Hematopoietic multipotent progenitor cell treated with erythropoietin and hydrocortisone succinate and interleukin-3 and kit ligand, for 8 days (in vitro differentiated cells): Measurements from ENCODE around the gene MRPL23.

Experiments used
- DNase-seq: peaks from one replicate; pipeline ENCODE4 v3.0.0-alpha.2; 2015

MRPL23 gene

DNA sequence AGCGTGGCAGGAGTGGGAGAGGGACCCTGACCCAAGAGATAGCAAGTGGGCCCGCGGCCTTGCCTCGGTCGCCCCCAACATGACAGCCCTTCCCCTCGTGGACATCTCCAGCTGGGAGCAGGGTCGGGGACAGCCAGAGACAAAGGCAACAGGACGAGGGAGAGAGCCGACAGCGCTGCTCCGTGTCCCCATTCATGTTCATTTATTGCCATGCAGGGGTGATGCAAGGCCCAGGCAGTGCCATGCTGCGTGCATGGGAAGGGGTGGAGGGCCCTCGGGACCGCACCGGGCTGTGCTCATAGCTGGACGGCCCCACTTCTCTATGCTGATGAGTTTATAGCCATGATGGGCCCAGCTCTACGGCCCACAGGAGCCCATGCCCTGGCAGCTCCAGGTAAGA lies 12.7 kb downstream of the MRPL23 start:
- DNase-seq = no peak

- DNase-seq = no peak
Observed at GRCh38 chr11:1963864-1964263, 16.7 kb downstream of the MRPL23 start.

GRCh38 chr11:1964348-1964747 lies 17.2 kb downstream of the MRPL23 start:
- no peak for DNase-seq

DNA sequence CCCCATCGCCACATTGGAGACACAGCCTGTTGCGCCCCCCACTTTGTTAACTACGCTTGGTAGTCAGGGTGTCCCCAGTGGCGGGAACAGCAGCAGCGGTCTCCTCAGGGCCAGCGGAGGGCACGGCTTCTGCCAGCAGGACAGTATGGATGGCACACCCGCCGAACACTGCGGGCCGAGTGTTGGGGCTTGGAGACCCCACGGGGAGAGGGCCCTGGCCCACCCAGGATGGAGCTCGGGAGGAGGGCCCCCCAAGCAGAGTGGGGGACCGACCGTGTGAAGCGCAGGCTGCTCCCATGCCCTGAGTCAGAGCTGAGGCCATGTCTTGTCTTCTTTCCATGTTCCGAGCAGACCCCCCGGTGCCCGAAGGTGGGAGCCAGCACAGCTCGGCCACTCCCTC lies 17.8 kb downstream of the MRPL23 start:
- DNase-seq = no peak

GRCh38 chr11:1966531-1966930 lies 19.4 kb downstream of the MRPL23 start:
- DNase-seq = no peak

DNA sequence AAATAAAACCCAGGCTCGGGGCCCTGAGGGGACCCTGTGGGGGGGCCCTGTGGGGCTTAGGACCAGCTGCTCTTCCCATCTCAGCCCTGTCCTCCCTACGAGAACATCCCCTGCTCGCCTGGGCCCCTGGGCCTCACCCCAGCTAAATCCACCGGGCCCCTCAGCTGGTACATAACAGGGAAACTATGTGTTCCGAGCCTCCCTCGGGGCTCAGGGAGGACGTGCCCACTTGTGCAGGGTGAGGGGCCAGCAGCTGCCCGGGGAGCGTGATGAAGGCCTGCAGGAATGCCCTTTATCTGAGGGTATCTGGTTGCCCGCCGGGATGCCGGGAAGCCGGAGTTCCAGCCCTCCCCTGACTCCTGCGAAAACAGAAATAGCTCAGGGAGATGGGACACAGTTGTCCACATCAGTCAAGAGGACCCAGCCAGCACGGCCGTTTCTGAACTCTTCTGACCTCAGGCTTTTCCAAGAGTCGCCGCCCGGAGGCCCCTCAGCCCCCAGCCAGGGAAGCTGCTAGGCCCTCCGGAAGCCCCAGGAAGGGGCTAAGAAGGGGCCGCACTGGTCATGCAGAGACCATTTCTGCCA lies 20.6 kb downstream of the MRPL23 start:
- no peak for DNase-seq

- no peak for DNase-seq
Observed at GRCh38 chr11:1968454-1969002, 21.4 kb downstream of the MRPL23 start.

- no peak for DNase-seq
Observed at GRCh38 chr11:1969035-1969434, 21.9 kb downstream of the MRPL23 start.

DNA sequence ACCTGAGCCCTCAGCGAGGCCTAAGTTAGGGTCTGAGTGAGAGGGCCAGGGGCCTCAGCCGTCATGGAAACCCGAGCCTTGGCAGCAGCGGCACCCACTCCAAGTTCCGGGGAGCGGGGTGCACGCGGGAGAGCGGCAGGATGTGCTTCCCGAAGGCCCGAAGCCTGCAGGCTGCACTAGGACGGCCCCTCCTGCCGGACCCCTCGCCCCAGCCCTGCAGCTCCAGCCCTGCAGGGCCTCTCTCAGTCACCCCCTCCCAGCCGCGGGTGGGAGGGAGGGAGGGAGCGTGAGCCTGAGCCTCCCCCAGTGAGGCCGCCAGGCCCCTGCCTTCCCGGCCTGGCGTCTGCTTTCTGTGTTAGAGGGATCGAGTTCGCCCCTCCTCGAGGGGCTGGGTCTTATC lies 22.6 kb downstream of the MRPL23 start:
- no peak for DNase-seq

DNA sequence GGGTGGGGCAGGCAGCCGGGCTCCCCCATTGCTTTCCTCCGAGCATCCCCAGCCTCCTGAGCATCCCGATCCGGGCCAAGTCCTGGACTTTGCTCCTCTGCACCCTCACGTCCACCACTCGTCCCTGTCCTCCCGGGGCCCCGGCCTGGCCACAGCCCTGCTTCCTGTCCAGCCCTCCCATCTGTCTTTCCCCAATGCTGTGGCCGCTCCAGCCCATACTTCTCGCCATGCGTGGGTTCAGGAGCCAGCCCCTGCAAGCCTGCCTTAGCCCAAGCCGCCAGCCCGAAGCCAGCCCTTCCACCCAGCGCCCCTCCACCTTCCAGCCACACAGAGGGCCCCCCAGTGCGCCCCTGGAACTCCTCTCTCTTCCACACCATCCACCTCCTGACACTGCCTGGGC lies 23.8 kb downstream of the MRPL23 start:
- DNase-seq = no peak

DNA sequence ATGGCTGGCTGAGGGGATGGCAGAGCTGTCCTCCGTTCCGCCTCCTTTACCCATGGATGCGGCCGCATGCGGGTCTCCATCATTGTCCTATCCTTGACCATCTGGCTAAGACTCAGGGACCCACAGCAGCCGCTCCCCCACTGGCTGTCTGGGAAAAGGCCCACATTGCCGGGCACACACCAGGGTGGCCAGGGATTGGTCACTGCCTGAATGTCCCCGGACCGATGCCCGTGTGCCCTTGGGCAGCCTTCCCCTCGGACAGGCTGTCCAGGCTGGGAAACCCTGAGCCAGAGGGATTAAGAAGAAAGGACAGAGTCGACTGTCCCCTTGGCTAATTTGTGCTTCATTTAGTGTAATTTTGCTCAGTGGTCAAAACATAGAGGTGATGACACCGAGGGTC lies 28.1 kb downstream of the MRPL23 start:
- DNase-seq = no peak

GRCh38 chr11:1978720-1979473 lies 31.8 kb downstream of the MRPL23 start:
- no peak for DNase-seq

GRCh38 chr11:1979607-1980006 lies 32.5 kb downstream of the MRPL23 start:
- DNase-seq = no peak

DNA sequence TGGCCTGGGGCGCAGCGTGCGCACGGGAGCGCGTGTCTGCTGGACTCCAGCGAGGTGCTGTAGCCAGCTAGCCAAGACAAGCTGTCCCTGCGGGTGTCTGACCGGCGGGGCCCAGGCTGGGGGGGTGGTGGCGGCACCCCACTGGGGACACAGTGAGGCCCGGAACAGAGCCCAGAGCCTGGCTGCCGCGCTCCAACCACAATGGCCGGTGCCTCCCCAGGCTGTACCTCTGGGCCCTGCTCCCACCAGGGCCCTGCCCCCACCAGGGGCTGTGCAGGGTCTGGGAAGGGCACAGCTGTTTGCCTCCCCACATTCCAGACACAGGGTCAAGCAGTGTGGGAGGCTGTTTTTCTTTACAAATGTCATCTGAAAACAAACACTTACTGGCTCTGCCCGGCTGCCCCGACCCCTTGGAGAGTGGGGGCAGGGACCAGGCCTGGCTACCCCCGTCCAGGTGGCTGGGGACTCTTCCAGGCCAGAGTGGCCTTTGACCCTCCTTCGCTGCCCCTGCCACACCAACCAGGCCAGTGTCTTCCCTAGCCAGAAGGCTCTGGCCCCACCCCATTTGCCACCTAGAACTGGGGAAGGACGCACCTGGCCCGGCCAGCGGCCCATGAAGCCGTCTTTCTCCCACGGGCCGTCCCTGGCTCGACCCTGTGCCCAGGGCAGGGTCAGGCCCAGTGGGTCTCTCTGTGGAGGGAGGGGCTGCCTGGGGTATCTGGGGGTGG lies 35.9 kb downstream of the MRPL23 start:
- no peak for DNase-seq

DNA sequence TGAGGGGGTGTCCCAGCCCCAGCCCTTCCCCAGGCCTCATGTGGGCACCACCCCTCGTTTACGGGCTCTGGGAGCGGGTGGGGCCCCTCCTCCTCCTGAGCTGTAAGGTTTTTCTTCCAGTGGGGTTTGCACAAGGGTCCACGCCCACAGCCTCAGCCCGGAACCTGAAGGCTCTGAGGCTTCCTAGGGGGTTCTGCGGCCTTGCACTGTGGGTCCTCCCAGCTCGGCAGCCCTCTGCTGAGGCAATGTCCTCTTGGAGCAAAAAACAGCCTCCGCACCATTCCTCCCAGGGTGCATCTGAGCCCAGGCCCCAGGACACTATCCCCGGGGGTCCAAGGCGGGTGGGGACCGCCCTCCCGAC lies 36.4 kb downstream of the MRPL23 start:
- no peak for DNase-seq

GRCh38 chr11:1987024-1987423 lies 39.9 kb downstream of the MRPL23 start:
- no peak for DNase-seq

DNA sequence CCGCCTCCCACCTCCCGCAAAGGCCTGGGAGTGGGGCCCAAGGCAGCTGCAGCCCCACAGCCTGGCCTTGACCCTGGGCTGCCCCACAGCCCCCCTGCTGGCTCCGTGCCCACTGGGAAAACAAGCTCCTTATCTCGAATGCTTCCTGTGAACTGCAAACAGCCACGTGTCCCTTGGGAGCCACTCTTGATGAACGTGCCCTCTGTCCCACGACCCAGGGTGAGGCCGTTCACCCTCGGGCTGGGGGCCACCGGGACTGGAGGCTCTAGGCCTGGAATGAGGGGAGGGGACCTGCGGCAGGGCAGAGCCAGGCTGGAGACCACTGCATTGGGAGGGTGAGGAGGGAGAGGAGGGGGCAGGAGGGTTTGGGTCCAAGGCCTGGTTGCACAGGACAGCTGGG lies 41.0 kb downstream of the MRPL23 start:
- DNase-seq = no peak

- DNase-seq = no peak
Observed at GRCh38 chr11:1988667-1989317, 41.7 kb downstream of the MRPL23 start.

GRCh38 chr11:1989953-1990352 lies 42.8 kb downstream of the MRPL23 start:
- no peak for DNase-seq

DNA sequence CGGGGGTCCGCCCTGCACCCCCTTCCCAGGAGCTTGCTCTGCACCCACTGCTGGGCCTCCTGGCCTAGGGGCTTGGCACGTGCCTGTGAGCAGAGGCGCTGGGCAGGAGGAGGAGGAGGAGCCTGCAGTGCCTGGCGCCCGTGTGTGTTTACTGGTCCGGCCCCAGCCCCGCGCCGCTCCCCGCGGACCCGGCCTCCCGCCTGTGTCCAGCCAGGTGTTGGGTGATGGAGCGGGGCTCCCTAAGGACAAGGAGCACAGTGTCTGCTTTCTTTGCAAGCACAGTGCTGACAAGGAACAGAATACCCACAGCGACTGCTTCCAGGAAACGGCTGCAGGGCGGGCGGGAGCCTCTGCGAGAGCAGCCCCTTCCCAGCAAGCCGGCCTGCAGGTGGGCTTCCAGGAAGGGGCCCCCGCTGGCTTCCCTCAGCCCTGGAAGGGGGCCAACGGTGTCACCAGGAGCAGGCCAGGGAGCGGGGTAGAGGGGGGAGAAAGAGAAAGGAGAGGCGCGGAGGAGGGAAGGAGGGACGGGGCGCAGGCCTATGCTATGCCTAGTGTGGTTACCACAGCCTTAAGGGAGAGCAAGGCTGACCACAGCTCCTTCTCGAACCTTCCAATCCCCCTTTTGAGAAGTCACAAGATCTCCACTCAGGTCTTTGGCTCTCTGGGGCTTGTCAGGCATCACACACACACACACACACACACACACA lies 43.9 kb downstream of the MRPL23 start:
- DNase-seq = no peak

DNA sequence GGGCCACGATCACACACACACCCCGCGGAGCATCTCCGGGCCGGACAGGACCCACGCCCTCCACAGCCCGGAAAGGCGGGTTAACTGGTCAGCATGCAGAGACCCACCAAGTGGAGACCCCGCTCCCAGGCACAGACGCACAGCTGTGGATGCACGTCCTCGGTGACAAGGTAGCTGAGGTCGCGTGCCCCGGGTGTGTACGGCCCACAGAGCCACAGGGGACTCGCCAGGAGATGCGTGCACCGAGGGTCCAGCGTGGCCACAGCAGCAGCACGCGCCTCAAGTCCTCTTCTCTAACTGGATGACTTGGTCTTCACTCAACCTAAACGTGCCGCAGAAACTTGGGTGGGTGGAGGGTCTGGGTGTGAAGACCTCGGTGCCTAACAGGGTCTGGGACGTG lies 45.0 kb downstream of the MRPL23 start:
- DNase-seq = no peak

DNA sequence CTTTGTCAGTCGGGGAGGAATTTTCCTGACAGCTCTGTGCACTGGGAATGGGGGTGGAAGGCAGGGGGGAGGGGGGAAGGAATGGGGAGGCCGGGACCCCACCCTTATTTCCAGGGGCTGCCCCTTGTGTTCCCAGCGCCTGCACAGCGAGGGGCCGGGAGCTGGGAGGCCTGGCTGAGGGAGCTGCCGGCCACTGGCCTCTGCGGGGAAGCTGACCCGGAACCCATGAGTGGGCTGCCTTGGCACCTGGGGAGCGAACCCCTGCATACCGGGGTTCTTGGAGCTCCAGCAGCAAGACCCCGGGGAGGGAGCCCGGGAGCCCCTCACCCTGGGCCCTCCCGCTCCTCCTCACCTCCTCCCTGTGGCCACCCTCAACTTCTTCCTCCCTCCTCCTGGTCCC lies 47.0 kb downstream of the MRPL23 start:
- DNase-seq = no peak

DNA sequence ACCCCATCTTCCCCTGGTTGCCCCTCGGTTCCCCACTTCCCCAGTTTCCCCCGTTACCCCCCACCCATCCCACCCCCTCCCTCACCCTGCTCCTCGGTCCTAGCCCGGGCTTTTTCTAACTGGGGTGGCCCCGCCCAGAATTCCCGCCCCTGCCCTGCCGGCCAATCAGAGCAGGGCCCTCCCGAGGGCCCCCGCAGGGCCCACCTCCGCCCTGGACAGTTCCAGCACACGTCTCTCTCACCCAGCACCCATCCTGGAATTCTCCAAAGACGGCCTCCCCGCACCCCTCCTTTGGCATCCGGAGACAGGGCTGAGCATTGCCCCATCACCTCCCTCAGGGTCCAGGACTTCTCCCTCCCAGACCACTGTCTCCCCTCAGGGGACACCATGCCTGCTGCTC lies 50.6 kb downstream of the MRPL23 start, which contains the start of gene H19:
Gene H19 (minus strand): TSS at position 88 of the 400 bp plus-strand sequence.
- DNase-seq = no peak
